GM21737 (cell line): ENCODE results near the gene CDH2.

Experiments used
- ATAC-seq: cut with Tn5 transposase; IDR thresholded peaks from one replicate; pipeline ENCODE4 v1.9.1; 2021; ENCODE audit warnings: mild to moderate bottlenecking, moderate library complexity; ENCODE audit not compliant: unreplicated experiment

Gene CDH2

DNA sequence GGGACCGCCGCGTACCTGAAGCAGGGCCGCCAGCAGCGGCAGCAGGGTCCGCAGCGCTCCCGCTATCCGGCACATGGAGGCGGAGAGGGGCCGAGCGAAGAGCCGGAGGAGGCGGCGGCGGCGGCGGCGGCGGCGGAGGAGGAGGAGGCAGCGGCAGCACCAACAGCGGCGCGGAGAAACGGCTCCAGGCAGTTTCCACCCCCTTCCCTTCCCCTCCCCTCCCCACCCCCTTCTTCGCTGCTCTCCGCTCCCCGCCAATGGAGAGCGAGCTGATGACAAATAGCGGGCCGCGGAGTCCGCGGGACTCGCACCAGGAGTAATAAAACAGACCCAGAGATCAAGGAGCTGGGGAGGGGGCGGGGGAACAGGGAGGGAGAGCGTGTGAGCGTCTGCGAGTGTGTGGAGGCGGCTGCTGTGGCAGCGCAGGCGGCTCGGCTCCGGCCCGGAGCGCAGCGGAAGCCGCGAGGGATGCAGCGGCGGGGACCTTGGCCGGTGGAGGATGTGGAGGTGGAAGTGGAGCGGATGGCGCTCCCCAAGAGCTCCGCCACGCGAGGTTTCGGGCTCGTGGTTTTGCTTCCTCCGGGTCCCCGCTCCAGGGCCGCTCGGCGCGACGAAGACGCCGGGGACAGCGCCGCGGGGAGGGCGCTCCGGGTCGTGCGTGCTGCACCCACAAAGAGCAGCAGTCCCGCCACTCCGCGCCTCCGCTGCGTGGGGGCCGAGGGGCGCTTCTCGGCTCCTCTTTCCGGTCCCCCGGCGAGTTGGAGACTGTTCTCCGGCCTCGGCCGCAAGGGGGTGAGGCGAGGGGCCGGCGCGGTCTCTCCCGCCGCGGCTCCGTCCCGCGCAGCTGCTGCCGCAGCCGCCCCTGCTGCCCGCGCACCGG is at the start of gene CDH2:
Gene CDH2 (minus strand): TSS at position 183 of the 880 bp plus-strand sequence. CDS start 108 bp downstream, at position 75.
- ATAC-seq, result no peak

DNA sequence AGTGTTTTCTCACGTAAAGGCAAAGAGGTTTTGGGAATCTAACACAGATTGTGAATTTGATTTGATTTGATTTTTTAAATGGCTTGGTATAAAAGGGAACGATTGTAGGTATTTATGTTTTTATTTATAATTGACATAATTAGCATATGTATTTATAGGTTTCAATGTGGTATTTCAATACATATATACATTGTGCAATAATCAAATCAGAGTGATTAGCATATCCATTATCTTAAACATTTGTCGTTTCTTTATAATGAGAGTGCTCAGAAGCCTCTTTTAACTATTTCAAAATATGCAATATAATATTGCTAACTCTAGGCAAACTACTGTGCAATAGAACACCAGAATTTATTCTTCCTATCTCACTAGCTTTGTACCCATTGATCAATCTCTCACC is 35.1 kb upstream of the CDH2 start:
- no peak for ATAC-seq

DNA sequence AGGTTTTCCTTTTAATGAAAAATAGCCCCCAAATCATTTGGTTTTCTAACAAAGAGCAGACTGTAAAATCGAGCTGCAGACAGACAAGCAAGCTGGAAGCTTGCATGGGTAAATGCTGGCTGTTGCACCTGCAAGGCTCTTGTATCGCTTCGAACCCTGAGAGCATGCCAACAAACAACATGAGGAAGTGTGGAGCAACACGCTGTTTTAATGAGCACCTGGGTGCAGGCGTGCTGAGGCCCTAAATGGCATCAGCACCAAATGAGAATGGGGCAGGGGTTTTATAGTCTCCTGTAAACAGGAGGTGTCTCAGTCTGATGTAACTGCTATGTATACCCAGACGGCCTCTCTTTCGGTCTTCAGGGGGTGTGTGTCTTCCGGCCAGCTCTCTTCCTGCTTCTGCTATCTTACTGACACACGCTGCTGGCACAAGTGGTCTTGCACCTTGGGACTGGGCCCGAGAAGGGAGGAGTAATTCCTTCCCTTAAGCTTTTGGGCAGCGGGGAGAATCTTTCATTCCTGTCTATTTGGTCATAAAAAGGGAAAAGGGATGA is 31.9 kb upstream of the CDH2 start:
- no peak for ATAC-seq

DNA sequence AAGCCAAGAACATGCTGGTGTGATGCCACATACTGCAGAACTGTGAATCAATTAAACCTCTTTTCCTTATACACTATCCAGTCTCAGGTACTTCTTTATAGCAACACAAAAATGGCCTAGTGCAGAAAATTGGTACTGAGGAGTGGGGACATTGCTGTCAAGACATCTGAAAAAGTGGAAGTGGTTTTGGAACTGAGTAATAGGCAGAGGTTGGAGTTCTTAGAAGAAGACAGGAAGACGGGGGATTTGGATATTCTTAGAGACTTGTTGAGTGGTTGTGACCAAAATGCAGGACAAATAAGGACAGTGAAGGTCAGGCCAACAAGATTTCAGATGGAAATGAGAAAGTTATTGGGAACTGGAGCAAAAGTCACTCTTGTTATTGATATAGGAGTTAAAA is 31.3 kb upstream of the CDH2 start:
- no peak for ATAC-seq

DNA sequence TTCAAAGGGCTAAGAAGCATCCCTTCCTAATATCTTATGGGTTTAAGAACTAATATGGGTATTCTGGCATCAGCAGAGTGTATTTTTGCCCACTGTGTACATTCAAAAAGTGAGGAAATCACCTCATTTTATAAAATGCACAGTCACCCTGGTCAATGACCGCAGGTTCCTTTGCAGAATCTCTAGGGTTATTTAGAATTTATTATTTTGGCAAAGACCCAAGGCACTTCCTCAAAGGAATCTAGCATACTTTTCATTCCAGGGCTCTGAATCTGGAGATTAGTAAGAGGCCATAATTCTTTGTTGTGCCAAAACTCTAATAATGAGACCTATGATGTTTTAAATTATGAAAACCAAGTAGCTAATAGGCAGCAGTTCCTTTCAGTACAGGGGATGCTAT is 27.2 kb upstream of the CDH2 start:
- ATAC-seq, result no peak

DNA sequence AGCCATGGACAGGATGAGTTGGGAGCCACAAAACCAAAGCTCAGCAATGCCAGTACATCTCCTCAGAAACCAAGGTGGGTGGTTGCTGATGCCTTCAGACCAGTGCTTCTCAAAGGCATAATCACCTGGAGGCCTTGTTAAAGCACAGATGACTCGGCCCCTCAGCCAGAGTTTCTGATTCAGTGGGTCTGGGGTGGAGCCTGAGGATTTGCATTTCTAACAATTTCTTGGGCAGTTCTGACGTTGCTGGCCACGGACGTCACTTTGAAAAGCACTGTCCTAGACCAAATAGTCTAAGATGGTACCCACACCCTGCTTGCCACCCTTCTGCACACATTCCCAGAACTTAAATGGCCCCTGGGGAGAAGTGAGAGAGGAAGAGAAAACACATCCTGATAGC is 24.1 kb upstream of the CDH2 start:
- no peak for ATAC-seq

DNA sequence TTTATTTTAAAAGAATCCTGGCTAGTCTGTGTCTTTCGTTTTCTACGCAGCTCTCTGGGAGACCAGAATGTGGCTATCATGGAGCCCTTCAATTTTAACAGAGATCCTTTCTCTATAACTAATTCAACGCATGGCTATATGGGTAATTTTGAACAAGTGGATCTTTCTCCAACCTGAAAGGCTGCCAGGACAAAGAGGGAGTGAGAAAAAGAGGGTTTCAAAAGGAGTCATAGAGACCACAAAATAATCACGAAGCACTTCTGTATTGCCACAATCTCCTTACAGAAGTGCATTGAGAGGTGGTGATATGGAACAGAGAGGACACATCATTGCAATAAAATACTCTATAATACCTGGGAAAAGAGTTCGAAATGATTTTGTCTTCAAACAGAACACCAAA is 21.7 kb upstream of the CDH2 start:
- ATAC-seq, result no peak

DNA sequence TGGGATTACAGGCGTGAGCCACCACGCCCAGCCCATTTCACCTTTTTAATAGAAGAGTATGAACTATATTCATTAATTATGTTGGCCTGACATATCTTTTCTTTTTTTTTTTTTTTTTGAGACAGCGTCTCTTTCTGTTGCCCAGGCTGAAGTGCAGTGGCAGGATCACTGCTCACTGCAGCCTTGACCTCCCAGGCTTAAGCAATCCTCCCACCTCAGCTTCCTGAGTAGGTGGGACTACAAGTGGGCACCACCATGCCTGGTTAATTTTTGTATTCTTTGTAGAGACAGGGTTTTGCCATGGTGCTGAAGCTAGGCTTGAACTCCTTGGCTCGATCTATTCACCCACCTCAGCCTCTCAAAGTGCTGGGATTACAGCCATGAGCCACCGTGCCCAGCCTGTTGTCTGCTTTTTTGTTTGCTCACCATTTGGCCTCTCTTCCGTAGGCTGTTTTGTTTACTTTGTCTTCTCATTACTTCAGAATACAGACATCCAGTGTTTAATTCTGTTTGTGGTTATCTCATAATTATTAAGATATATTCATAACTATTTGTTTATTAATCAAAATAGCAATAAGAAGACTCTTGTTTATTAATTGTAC is 16.3 kb upstream of the CDH2 start:
- ATAC-seq, result no peak

DNA sequence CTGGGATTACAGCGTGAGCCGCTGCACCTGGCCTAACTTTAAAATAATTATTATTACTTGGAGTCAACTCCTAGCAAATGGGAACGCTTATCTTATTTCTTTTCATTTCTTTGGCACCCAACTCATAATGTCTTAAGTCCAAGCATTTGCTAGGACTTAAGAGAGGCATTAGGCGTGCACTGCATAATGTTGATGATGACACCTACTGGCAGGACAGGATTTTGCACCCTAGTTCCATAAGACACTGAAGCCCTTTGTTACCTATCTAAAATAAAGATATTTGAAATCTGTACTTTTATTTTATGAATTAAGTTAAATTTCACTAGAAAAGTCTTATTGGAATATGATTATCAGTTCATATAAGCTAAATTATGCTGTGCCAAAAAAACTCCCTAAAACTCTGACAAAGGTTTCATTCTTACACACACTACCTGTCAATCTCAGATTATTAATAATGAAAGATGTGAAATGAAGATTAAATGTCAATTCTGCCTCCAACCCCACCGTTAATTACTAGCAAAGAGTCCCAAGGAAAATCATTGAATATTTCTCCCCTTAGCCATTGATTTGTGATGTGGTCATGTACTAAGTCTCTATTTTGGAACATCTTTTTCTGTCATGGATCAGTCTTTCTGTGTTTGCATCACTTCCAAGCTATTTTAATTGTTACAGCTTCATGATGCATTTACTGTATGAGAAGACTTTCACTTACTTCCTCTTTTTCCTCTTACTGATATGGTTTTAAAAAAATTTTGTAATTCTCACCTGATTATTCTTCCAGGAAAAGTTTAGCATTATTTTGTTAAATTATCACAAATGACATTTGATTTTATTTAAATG is 12.7 kb upstream of the CDH2 start:
- no peak for ATAC-seq

DNA sequence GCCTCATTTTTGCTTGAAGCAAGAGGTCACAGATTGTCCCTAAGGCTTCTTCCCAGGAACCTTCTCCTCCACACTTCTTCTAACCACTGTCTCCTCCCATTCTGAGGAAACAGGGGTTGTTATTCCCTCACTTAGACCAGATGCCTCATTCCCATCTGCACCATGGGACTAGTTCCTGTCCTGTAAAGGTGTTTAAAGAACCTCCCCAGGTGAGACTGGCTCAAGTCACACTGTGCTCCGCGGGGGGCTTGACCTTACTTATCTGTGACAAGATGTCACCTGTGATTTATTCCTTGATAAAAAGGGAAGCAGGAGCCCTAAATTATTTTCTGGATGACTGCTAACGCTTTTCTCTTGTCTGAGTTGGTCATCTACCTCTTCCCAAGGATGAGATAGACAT is 8.2 kb upstream of the CDH2 start:
- no peak for ATAC-seq

DNA sequence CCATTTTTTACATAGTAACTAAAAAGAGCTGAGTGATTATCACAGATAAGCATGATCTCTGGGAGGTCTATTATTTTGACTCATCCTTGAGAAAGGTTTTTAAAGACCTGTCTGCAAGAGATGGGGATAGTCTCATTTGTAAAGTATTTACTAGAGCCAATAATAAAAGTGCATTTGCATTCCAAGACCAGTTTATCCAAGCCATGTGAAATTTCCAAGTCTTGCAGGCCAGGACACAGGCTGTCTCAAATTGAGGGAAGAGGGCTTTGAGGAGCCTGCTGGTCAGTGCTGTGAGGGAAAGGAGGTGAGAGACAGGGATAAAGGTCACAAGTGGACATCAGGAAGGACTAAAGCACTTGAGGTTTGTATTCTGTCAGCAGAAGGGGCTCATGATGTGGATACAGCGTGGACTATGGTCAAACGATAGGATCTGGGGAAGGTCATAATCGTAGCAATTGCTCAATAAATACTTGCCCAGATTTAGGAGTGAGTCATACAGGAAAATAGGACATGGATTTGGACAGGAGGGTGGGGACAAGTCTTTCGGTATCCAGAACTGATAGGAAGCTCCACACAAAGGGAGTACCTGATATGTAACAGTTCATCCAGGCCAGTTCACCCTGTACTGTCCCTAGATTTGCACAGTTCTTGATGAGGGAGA is 6.6 kb upstream of the CDH2 start:
- no peak for ATAC-seq

DNA sequence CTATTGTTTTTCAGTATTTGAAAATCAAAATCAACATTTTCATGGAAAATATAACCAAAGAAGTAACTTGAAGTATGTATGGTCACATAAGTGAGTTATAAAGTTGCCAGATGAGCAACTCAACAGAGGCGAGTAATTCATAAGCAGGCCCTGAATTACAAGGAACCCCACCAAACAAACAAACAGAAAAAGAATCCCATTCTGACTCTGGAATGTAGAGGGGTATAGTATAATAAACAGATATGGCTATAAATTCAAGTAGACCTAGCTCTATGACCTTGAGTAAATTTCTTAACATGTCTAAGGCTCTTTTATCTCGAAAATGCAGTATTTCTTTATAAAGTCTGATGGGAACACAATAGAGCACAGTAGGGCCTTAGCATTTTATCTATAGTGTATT is 4.7 kb upstream of the CDH2 start:
- ATAC-seq, result no peak

DNA sequence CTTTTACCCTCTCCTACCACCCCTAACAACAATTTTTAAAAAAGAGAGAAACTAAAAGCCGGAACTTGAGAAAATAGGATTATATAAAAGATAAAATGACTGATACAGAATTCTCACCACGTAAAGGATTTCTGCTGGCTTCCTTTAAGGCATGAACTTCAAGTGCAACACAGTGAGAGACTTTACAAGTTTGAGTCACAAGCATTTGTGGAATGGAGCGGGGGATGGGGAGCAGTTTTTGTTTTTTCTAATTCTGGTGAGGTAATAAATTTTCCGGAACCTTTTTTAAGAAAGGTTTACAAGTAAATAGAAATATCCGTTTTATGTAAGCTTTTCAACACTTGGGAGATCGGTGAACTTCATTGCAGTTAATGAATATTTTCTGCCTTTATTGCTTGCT is 1.8 kb upstream of the CDH2 start:
- ATAC-seq, result no peak

DNA sequence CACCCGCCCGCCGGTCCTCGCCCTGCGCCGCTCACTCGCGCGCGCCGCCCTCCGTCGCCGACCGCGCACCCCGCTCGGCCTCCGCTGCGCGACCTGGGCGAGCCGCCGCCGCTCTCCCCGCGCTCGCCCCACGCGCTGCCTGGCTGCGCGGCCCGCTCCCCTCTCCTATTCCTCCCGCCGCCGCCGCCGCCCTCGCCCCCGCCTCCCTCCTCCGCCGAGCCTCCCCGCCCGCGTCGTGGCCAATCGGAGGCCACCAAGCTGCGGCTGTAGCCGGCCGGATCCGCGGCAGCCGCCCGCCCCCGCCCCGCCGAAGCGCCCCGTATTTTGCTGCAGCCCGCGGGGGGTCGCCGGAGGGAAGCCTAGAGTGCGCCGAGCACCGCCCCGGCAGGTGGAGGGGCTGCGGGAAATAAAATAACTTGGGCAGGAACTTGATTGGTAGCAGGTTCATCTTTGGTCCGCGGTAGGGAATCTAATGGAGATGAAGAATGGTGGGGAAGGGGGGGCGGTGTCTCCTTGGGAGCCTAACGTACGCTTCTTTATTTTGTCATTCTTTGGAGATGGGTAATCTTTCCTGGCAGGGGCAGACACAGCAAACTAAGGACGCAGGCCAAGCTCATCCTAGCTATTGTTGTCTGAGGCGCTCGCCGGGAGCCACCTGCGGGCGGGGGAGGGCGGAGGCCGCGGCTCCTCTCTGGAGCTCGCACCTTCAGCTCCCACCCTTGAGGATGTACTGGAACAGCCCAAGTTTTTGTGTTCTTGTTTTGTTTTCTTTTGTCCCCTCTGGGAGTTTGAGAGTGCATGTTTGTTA is 1.1 kb upstream of the CDH2 start:
- no peak for ATAC-seq

DNA sequence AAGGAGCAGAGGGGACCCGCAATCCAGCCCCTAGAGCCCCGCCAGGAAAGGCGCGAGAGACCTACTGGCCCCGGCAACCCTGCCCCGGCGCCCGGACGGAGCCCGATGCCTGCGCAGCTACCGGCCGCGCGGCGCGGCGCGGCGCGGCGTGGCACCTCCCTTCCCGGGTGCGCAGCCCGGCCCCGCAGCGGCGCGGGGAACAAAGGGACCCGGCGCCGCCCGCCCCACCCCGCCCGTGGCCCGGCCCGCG is 307 bp downstream of the CDH2 start:
- no peak for ATAC-seq

DNA sequence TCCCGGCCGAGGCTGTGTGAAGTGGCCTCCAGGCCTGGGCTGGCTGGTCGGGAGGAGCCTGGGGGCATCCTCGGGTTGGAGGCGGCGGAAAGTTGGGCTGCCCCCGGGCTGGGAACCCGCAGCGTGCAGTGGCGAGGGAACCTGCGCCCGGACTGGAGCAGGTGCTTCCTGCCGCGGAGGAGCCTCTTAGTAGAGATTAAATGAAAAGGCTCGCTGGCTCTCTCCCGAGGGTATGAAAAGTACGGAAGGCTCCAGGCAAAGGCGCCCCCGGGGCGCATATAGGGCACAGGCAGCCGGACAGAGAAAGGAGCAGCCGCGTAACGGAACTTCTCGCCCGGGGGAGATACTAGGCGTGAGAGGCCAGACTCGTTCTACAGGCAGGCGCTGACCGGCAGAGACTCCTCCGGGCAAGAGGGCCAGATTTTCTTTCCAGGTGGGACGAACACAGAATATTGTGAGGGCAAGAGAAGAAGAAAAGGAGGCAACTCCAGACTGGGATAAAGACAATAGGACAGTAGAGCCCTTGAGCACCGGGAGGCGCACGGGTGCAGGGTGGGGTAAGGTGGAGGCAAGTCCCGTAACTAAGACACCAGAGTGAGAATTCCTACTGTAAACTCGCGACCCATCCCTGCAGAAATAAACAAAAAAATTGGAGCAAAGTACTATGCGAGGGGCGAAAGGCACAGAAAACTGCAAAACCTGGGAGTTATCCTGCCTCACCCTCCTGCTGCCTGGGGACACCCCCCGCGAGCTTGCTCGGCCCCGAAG is 816 bp downstream of the CDH2 start:
- no peak for ATAC-seq

DNA sequence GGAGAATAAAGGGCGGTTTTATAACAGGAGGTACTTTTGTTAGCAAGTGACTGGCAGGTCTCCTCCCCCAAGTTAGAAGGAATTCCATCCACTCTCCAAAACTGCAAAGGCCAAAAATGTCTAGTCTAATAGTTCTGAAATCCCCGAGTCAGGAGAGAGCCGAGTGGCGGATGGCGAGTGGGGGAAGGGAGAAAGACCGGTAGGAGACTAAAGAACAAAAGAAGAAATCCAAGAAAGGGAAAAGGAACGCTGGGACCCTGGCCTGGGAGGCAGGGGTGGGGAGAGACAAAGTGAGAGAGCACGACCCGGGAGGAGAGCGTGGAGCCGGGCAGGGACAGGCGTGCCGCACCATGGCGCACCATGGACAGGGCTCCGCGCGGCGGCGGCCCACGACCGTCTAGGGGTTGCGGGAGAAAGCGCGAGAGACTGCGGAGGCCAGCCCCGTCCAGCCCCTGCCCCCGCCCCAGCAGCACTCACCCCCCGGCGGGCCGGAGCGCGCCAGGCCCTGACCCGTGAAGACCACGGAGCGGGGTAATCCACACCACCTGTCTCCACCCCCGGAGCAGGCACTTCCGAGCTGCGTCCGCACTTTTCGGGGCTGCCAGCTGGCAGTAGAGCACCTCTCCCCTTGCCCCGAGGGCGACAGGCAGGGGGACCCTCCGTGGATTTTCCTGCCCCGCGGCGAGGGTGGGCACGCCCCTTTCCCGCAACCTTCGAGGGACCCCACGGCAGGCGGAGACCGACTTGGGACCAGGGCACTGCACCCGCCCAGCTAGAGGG is 1.6 kb downstream of the CDH2 start:
- no peak for ATAC-seq

DNA sequence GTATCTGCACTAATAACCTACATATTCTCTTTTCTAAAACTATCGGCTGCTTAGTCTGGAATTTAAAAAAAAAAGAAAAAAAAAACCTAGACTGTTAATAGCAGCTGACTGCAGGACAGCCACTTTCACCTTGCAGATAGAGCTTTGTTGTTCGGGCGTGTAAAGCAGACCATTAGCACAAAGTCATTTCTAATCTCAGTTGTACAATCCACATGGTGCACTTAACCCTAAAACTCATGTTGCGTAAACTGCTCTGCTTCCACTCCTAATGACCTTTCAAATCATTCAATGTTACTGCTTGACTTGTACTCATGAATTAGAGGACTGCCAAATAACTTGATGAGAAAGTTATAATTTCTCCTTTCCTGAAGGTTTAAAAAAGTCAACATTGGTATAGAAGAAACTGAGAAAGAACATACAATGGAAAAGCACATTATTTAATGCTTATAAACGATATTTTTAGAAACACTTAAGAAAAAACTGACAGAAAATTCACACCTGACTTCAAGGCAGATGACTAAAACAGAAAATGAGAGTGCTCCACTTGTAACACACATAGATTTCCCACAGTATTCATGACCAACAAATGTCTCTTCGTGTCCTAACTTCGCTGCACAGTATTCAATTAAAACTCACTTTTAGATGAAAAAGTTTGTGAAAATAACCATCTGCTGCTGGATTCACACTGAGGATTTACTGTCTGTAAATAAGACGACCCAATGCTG is 2.6 kb downstream of the CDH2 start:
- ATAC-seq, result no peak
